Ectodermal cell (in vitro differentiated cells): Measurements from ENCODE around the gene ALOX15B.

Experiments
- H3K27ac ChIP-seq: 2 replicates; pipeline ENCODE4 v1.7.0; 2013; ENCODE audit warnings: mild to moderate bottlenecking, low read depth, low read length; ENCODE audit not compliant: insufficient read depth, poor library complexity, severe bottlenecking
- H3K27me3 ChIP-seq: 2 replicates; pipeline ENCODE4 v1.7.0; 2013; ENCODE audit warnings: mild to moderate bottlenecking, low read length; ENCODE audit not compliant: insufficient read depth, control insufficient read depth, poor library complexity, severe bottlenecking
- H3K36me3 ChIP-seq: one replicate; pipeline ENCODE4 v1.7.0; 2013; ENCODE audit warnings: low read length; ENCODE audit not compliant: control insufficient read depth, insufficient read depth
- H3K4me1 ChIP-seq: one replicate; pipeline ENCODE4 v1.7.0; 2013; ENCODE audit warnings: low read length; ENCODE audit not compliant: control insufficient read depth, insufficient read depth
- H3K4me3 ChIP-seq: 2 replicates; pipeline ENCODE4 v1.7.0; 2013; ENCODE audit warnings: low read depth, low read length, control low read depth; ENCODE audit not compliant: insufficient read depth
- H3K9me3 ChIP-seq: 2 replicates; pipeline ENCODE4 v1.7.0; 2013; ENCODE audit warnings: mild to moderate bottlenecking, low read length, moderate library complexity; ENCODE audit not compliant: control insufficient read depth
- WGBS, 2 experiments: methylation state at CpG; one replicate each; pipeline ENCODE4 v1.1.7; 2013; ENCODE audit warnings: missing lambda C conversion rate in 2 of 2; 5-methylcytosine and 5-hydroxymethylcytosine counted together

ALOX15B gene

GRCh38 chr17:8003594-8004181, 35.2 kb upstream of the ALOX15B start:
- Histone ChIP-seq H3K27me3 (peaks cover 65% of the 10 kb centered on the region), H3K4me1 (peaks cover 5% of the 10 kb centered on the region), H3K27ac (no peak overlapping the region), H3K4me3 (no peak overlapping the region), H3K36me3 (no peaks in the 10 kb centered on the region), H3K9me3 (no peaks in the 10 kb centered on the region)
- WGBS, 2 experiments, result 84 to 86% methylated on average over 44 of the region's 44 CpGs

GRCh38 chr17:8004899-8005298, 34.0 kb upstream of the ALOX15B start:
- peaks cover 61% of the 10 kb centered on the region for H3K27me3 ChIP-seq
- no peaks in the 10 kb centered on the region for H3K9me3 ChIP-seq
- H3K36me3 ChIP-seq, result no peaks in the 10 kb centered on the region
- peaks cover 5% of the 10 kb centered on the region for H3K4me1 ChIP-seq
- no peak overlapping the region for H3K27ac ChIP-seq
- no peak overlapping the region for H3K4me3 ChIP-seq
- WGBS, 2 experiments, result 86 to 88% methylated on average over 6 of the region's 6 CpGs

- Histone ChIP-seq H3K27ac (no peak overlapping the region), H3K27me3 (peaks cover 59% of the 10 kb centered on the region), H3K36me3 (no peaks in the 10 kb centered on the region), H3K9me3 (no peaks in the 10 kb centered on the region), H3K4me1 (peaks cover 5% of the 10 kb centered on the region), H3K4me3 (no peak overlapping the region)
- 96 to 97% methylated on average over 1 of the region's 1 CpG for WGBS, 2 experiments
These were observed 33.5 kb upstream of the ALOX15B start for GRCh38 chr17:8005357-8005756.

- Histone ChIP-seq H3K4me3 (no peak overlapping the region), H3K9me3 (no peaks in the 10 kb centered on the region), H3K27ac (no peak overlapping the region), H3K36me3 (no peaks in the 10 kb centered on the region), H3K27me3 (peaks cover 51% of the 10 kb centered on the region), H3K4me1 (peaks cover 5% of the 10 kb centered on the region)
- 93 to 95% methylated on average over 30 of the region's 30 CpGs for WGBS, 2 experiments
These were observed 32.7 kb upstream of the ALOX15B start for GRCh38 chr17:8005967-8006730.

GRCh38 chr17:8006836-8007680, 31.8 kb upstream of the ALOX15B start:
- H3K4me1 ChIP-seq, result peaks cover 5% of the 10 kb centered on the region
- H3K36me3 ChIP-seq, result no peaks in the 10 kb centered on the region
- H3K27ac ChIP-seq, result no peak overlapping the region
- no peak overlapping the region for H3K4me3 ChIP-seq
- H3K27me3 ChIP-seq, result peaks cover 44% of the 10 kb centered on the region
- WGBS, 2 experiments, result 75 to 76% methylated on average over 14 of the region's 14 CpGs
- no peaks in the 10 kb centered on the region for H3K9me3 ChIP-seq

GRCh38 chr17:8007836-8008235, 31.0 kb upstream of the ALOX15B start:
- H3K9me3 ChIP-seq, result no peaks in the 10 kb centered on the region
- no peaks in the 10 kb centered on the region for H3K36me3 ChIP-seq
- no peaks in the 10 kb centered on the region for H3K4me1 ChIP-seq
- H3K27ac ChIP-seq, result no peak overlapping the region
- H3K4me3 ChIP-seq, result no peak overlapping the region
- 93 to 98% methylated on average over 5 of the region's 5 CpGs for WGBS, 2 experiments
- peaks cover 36% of the 10 kb centered on the region for H3K27me3 ChIP-seq

- no peaks in the 10 kb centered on the region for H3K9me3 ChIP-seq
- H3K27me3 ChIP-seq, result peaks cover 32% of the 10 kb centered on the region
- no peaks in the 10 kb centered on the region for H3K4me1 ChIP-seq
- WGBS, 2 experiments, result 87 to 90% methylated on average over 15 of the region's 15 CpGs
- H3K27ac ChIP-seq, result no peak overlapping the region
- H3K4me3 ChIP-seq, result no peak overlapping the region
- no peaks in the 10 kb centered on the region for H3K36me3 ChIP-seq
These were observed 26.7 kb upstream of the ALOX15B start for GRCh38 chr17:8012045-8012580.

GRCh38 chr17:8012996-8013640, 25.7 kb upstream of the ALOX15B start:
- WGBS, 2 experiments, result 91% methylated on average over 17 of the region's 17 CpGs
- no peak overlapping the region for H3K27ac ChIP-seq
- H3K4me3 ChIP-seq, result no peak overlapping the region
- no peaks in the 10 kb centered on the region for H3K4me1 ChIP-seq
- peaks cover 32% of the 10 kb centered on the region for H3K27me3 ChIP-seq
- H3K9me3 ChIP-seq, result no peaks in the 10 kb centered on the region
- no peaks in the 10 kb centered on the region for H3K36me3 ChIP-seq

- Histone ChIP-seq H3K27me3 (peaks cover 32% of the 10 kb centered on the region), H3K4me1 (no peaks in the 10 kb centered on the region)
- 89 to 91% methylated on average over 12 of the region's 12 CpGs for WGBS, 2 experiments
These were observed 24.9 kb upstream of the ALOX15B start for GRCh38 chr17:8013731-8014557.

More at GRCh38 chr17:8013731-8014557, 24.9 kb upstream of the ALOX15B start:
- Histone ChIP-seq H3K36me3 (no peaks in the 10 kb centered on the region), H3K4me3 (no peak overlapping the region), H3K27ac (no peak overlapping the region), H3K9me3 (no peaks in the 10 kb centered on the region)
